ENCODE data around the gene CRP.
"Not testable (repeated sequence)": the region's sequence is repeated elsewhere in the genome, so short reads cannot be mapped to it uniquely, and the experiment has no call there.

CRP gene, protein sequence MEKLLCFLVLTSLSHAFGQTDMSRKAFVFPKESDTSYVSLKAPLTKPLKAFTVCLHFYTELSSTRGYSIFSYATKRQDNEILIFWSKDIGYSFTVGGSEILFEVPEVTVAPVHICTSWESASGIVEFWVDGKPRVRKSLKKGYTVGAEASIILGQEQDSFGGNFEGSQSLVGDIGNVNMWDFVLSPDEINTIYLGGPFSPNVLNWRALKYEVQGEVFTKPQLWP

DNA sequence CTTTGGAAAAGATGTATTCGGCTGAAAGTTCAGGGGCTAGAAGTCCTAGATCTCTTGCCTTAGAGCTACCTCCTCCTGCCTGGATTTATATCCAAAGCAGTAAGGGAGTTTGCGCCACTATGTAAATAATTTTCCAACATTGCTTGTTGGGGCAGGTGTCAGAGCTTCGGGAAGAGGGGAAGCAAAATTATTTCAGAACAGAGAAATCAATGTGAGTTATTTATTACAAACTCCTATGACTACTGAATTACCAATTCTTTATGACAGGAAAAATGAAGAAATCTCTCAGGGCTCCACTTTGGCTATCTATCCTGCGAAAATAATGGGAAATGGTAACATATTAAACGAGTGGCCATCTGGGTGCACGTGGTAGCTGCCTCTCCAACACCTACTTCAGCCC is at the start of gene CRP:
CRP (minus strand) TSS at position 61 of the 400 bp plus-strand sequence. CDS start 104 bp downstream, outside the sequence.
- DNase-seq (ENCODE audit: low read depth), result no peak

DNA sequence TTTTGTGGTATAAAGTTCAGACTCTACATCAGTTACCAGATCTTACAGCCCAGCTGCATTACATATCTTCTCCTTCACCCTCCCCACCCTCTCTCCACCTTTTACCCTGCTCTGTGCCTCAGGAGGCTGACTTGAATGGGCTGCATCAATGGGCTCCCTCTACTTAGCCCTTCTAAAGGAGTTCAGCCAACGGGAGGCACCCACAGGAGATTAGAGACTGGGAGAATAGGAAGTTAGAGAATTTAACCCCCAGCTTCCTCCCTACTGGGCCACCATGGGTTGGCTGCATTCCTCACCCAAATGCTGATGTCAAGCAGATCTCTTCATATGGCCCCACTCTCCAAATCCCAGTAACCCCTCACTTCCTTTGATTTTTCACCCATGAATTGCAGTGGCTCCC is 49.3 kb upstream of the CRP start:
- no peak for DNase-seq (ENCODE audit: low read depth)

DNA sequence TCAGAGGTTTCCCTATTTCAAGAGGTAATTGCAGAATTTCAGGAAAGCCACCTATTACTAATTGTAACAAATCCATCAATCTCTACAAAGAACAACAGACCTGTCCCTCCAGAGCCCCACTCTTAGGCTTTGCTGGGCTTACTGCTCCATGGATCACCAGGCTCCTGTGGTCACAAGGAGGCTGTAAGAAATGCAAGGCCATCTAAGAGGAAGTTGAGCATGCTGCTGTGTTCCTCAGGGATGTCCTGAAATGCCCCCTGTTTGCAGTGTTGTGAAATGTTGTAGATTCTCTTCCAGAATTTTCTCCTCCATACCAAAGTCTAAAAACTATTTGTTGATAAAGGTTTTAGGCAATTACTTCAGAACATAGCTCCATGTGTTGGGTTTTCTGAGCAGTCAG is 42.0 kb upstream of the CRP start:
- DNase-seq (ENCODE audit: low read depth), result no peak

DNA sequence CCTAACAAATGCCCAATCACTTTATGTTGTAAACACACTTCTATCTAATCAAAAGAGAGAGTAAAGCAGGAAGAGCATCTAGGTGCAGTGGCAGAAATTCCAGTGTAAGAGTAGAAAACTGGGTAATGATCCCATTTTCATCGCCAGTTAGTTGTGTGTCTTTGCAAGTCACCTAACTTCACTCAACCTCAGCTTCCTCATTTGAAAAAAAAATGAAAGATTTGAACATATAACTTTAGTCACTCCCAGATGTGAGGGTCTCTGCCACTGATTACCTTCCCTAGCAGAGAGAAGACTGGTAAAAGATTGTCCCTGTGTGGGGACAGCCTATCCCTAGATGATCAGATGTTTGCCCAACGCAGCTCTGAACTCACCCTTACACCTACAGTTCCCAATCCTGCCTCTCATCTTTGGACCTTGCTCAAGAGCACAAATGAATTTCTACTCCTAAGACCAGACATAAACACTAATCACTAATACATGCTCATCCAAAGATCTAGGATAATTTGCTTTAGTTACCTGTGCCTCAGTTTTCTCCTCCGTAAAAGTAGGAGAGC is 41.1 kb upstream of the CRP start:
- DNase-seq (ENCODE audit: low read depth), result no peak

DNA sequence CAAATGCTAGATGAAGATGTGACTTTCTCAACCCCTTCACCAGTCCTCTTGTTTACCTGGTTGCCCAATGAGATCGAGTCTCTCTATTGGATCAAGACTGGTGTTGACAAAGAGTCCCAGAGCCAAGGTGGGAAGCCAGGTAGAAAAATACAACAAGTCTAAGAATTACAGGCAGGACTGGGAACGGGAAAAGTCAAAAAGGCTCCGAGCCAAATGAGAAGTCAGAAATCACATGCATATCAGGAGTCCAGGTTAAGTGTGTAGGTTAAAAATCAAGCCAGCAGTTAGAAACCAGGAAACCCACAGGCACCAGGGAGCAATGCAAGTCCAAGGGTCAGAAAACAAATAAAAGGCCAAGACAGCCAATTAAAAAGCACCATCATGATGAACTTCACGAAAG is 39.0 kb upstream of the CRP start:
- no peak for DNase-seq (ENCODE audit: low read depth)

DNA sequence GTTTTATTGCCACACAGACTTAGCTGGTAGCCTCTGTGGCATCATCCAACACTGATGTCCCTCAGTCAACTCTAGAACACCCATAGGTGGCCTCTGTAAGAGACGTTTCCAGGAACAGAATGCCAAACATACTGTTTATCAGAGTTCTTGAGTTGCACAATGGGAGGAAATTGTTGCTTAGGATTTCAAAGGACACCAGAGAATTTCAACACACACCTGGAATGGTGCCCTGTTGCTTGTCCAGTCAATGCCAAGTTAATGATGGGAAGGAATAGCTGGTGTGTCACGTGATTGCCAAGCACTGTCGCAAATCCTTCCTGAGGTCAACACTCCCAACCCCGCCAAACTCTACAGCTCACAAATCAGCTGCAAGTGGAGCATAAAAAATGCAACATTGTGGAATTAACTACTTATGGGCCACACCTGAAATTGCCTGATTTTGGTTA is 37.8 kb upstream of the CRP start:
- peak; percentile 31 for DNase-seq (ENCODE audit: low read depth)

DNA sequence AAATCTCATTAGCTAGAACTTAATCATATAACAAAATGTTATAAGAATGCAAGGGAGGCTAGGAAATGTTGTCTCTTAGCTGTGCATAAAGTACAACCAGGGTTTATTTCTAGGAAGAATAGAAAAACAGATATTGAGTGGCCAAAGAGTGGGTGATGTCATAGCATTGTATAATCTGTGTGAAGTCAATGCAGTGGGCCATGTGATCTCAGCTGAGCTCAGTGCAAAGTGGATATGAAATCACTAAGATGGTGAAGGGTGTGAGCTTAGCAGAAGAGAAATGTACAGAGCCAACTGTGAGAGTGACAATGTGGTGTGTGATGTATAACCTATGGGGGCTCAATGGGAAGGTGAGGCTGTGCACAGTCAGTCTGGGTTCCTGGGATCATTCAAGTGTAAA is 36.6 kb upstream of the CRP start:
- no peak for DNase-seq (ENCODE audit: low read depth)

DNA sequence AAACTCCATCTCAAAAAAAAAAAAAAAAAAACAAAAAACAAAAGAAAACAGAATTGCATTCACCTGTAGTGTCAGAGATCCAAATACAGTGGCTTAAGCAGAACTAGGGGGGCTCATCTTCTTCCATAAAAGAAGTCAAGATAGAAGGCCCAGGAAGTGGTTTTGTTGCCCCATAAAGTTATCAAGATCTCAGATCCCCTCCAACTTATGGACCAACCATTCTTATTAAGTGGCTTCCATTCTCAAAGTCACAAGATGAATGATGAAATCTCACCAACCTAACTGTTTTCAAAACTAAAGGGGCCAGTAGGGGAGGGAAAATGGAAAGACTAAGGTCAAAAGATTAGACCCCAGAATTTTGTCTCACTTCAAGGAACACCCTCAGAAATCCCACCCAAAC is 36.2 kb upstream of the CRP start:
- no peak for DNase-seq (ENCODE audit: low read depth)

DNA sequence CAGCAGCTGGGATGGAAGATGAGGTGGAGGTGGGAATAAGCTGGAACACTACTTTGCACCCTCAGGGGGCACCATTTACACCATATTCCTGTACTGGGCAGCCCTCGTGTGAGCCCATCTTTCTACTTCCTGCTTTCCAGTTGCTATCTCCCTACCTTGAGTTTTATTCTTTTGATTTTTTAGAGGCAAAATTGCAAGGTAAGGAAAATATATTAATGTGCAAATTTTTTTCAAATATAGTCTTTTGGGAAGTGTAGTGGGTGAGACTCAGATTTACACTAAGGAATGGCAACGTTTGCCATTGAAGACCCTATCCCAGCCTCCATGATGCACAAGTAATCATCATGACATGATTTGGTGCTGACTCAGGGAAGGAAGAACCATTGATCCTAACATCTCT is 35.2 kb upstream of the CRP start:
- DNase-seq (ENCODE audit: low read depth), result no peak

DNA sequence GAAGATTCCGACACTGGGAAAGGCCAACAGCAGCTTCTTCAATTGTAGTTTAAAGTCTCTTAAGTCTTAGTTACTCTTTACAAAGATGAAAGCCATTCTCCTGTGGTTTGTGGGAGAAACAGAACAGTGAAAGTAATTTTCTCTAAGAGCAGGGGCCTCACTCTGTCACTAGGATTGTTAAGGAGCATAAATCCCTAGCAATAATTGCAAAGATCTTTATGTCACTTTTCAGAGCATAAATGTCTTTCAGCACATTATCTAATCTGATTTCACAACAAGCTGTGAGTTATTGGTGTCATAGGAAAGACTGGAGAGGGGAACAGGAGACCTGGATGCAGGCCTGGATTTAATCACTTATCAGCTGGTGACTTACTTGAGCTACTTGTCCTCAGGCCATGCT is 34.0 kb upstream of the CRP start:
- no peak for DNase-seq (ENCODE audit: low read depth)

DNA sequence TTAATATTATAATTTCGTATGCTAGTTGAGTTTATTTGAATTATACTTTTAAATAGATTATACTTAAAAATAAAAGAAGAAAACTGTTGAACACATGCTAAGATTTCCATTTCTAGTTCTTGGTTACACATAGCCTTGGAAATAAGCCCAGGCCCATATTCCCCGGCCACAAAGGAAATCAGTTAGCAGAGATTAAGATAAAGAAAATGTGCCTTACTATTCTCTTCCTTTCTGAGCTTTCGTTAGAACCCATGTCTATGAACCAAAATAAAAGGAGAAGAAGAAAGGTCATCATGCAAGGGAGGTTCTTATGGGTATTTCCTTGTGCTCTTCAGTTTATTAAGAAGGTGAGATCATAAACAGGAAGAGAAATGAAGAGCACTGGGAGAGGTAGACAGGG is 32.3 kb upstream of the CRP start:
- no peak for DNase-seq (ENCODE audit: low read depth)

DNA sequence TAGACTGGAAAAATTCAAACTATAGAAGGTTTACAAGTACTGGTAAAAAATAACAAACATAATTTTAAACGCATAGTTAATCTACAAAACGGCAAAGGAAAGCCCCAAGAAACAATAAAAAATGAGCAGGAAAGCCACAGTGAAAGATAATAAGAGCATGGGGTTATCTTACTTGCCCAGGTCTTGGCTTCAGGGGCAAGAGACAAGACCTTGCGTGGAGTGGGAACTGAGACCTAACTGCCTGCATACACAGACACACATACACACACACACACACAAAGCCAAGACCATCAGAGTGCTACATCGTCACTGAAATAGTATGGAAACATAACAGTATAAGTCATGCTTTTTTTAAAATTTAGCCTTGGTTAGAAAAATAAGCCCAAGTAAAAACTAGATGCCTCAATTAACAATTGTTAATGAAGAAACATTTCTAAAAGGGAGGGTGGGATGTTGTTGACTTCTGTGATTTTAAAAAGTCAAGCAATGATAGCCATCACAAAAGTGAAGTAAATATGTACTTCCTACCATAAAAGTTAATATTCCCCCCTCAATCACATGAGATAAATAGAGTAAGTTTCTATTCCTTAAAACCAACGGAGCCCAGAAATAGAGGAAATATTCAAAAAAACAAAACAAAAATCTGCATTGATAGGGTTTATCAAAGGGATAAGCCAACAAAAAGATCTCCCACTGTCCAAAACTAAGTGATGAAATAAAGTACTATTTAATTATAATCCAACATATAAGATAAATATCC is 29.4 kb upstream of the CRP start:
- no peak for DNase-seq (ENCODE audit: low read depth)

DNA sequence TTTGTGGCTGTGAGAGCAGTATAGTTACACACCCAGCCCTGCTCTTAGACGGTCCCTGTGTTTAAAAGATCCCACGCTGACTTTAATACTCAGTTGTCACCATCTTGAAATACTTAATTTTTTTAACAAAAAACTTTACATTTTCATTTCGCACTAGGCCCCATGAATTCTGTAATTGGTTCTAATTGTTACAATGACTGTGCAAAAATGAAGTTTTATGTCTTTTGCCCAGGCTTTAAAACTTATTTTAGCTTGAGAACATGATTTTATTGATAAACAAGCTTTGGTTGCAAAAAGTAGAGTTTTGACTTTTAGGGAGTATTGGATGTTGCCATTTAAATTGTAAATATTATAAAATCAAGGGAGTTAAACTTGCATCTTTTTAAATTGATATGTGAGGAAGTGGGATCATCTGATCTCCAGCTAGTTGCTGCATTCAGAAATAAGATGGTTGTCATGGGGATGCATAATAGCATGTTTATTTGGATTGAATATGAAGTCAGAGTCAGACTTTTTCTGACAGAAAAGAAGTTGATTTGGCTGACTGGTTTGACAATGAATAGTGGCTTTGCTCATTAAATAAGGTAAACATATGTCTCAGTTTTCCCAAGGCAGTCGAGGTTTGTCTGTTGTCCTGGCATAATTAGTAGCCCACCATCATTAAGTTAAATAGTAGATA is 23.0 kb upstream of the CRP start:
- DNase-seq (ENCODE audit: low read depth), result no peak

DNA sequence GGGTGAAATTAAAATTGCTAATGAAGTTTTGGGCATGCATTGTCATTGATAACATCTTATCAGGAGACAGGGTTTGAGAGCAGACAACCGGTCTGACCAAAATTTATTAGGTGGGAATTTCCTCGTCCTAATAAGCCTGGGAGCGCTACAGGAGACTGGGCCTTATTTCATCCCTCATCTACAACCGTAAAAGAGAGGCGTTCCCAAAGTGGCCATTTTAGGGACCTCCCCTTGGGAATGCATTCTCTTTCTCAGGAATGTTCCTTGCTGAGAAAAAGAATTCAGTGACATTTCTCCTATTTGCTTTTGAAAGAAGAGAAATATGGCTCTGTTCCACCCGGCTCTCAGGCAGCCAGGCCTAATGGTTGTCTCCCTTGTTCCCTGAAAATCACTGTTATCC is 8.8 kb upstream of the CRP start:
- DNase-seq (ENCODE audit: low read depth), result not testable (repeated sequence)

DNA sequence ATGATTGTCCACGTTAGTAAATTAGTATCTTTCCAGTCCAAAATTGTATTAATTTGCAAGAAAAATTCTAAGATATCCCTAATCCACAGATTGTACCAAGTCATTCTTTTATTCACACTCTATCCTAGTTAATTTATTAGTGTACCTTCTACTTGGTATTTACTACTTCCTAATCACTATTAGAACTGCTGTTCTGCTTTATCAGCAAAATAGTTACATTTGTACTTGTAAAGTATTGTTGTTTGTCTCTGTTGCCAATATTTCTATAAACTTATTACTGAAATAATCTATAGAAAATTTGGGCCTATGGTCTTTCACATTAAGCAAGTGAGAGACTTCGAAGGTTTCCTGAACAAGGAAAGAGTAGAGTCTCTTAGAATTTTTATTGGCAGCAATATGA is 5.6 kb upstream of the CRP start:
- DNase-seq (ENCODE audit: low read depth), result no peak

DNA sequence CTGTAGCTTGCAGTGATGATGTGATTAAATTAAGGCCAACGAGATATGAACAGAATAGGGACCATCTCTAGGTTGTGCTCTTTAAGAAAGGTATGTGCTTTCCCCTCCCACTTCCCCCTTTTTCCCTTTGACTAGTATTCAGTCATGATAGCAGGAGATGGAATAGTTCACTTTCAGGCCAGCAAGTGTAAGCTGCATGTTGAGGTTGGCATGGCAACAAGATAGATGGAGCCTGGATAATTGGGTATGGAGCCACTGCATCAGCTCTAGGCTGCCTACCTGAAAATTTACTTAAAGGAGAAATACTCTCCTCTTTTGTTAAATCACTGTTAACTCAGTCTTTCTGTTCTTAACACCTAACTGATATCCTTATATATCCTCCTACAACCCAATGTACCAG is 1.5 kb upstream of the CRP start:
- DNase-seq (ENCODE audit: low read depth), result no peak

DNA sequence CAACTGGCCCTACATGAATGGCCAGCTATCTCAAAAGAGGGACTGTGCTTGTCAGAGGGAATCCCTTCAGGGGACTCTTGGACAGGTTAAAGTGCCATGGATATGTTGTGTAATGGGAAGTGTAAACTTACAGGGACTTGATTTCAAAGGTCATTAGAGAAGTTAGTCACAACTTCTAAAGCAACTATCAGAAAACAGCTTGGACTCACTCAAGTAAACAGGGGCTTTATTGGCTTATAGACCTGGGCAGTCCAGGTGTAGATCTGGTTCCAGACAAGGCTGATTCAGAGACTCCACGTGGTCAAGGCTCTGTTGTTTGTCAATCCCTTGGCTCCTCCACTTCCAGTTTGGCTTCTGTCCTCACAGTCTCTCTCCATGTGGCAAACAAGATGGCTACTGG is 2.3 kb downstream of the CRP start:
- no peak for DNase-seq (ENCODE audit: low read depth)

DNA sequence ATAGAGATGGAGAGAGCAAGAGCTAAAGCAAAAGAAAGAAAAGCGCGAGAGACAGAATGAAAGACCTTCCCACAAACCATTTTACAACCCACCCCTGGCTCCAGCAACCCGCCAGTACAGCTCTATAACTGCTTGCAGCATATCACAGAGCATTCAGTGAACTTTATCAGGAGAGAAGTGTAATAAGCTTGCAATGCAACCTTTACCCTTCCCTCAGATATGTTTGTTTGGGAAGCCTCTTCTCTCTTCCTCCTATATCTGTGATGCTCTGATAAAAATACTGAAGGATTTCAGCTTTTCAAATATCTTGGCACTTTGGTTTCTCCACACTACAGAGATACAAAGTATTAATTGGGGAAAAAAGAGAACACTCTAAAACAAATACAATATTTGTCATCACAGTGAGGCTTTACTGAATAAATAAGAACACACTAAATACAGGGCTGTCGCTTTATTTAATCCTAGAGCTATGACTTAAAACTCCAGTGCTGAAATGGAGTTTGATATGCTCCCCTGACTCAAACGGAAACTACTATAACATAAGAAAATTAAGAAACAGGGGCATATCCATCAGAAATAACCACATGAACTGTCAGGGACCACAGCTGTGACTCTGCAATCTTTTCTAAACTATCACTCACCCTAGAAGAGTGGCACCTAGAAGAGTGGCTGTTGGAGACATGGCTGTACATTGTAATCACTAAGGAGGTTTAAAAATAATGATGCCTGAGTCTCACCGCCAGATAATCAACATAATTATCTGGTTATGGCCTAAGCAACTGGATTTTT is 6.7 kb downstream of the CRP start:
- DNase-seq (ENCODE audit: low read depth), result no peak

DNA sequence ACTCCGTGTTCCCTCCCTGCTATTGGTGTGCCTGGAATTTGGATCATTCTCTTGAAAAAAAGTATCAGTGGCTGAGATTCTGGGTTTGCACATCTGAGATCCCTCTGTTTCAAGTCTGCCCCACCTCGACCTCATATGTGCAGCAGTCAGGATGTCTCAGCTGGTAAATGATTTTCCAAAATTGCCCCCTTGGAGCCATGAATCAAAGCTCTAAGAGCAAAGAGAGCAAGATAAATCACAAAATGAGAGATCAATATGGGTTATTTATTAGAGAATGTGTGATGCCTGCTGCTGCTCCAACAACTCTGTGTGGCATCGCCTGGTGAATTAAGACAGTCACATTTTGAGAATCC is 8.5 kb downstream of the CRP start:
- no peak for DNase-seq (ENCODE audit: low read depth)

DNA sequence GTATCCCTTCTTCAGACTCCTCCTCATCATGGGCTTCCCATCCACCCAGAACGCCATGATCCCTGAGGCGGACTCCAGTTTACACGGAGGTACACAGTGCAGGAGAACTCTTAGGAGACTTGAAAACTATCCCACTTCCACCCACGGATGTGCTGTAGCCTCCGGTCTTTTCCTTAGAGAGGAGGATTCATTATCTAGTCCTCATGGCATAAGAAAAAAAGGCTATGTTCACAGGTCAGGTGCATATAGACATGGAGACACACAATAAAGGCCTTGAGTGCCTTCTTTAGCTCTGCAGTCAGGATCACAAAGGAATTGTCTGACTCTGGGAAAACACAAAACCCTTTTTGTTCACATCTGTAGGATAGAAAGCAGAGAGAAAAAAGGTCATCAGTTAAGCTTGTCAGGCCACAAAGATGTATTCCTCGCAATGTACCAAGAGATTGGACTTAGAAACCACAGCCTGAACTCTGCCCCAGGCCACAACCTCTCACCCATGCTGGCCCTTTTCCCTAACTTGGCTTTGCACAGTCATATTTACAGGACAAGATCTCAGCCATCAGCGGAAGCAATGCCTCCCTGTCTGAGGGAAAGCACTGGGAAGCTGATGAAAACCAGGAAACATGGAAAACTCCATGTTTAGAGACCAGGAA is 9.0 kb downstream of the CRP start:
- no peak for DNase-seq (ENCODE audit: low read depth)

DNA sequence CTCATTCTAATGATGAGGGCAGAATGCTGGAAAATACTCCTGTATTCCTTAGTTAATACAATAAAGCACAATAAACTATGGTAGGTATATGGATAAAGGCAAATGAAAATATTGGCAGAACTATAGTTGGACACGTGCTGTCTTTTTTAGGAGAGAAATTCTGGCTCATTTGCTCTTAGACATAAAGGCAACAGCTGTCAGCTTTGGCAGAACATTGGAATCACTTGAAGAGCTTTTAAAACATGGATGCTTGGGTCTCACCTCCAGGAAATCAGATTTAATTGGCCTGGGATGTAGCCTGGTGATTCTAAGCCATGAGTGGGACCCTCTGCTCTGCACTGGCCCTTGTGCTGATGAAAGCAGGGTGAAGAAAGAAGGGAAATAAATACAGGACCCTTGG is 9.9 kb downstream of the CRP start:
- no peak for DNase-seq (ENCODE audit: low read depth)

DNA sequence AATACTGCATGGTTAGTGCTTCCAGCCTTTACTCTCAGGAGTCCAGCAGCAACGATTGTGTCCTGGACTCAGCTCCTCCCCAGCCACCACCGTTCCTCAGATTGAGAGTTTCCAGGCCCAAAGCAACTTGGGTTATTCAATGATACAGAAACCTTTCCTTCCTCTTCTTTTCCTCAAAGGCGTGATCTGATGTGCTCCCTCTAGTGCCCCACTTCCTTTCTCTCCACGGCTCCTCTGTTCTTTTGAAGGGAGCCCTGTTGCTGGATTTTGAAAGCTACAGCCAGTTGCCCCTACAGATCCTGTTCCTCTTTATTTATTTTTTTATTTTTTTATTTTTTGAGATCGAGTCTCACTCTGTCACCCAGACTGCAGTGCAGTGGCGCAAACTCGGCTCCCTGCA is 14.1 kb downstream of the CRP start:
- DNase-seq (ENCODE audit: low read depth), result no peak
